Endothelial cell (in vitro differentiated cells): Measurements from ENCODE around the gene ARID1B. TPM values are rescaled to one million over a fixed set of nuclear protein-coding genes. Genes with fewer than 3 reads are reported as not detected.

ENCODE experiments used
- DNase-seq: peaks from one replicate; pipeline ENCODE4 v3.0.0; 2021; ENCODE audit warnings: low spot score
- H3K27ac Mint-ChIP-seq: one replicate; pipeline ENCODE4 v1.8.0; 2021; ENCODE audit warnings: mixed read lengths, inconsistent platforms; ENCODE audit not compliant: unreplicated experiment
- H3K27me3 Mint-ChIP-seq: one replicate; pipeline ENCODE4 v1.8.0; 2021; ENCODE audit warnings: mild to moderate bottlenecking, moderate library complexity, mixed read lengths, inconsistent platforms; ENCODE audit not compliant: unreplicated experiment
- H3K36me3 Mint-ChIP-seq: one replicate; pipeline ENCODE4 v1.8.0; 2021; ENCODE audit warnings: mild to moderate bottlenecking, low read depth, mixed read lengths, inconsistent platforms; ENCODE audit not compliant: unreplicated experiment
- H3K4me1 Mint-ChIP-seq: one replicate; pipeline ENCODE4 v1.8.0; 2021; ENCODE audit warnings: mild to moderate bottlenecking, mixed read lengths, inconsistent platforms; ENCODE audit not compliant: unreplicated experiment
- H3K4me3 Mint-ChIP-seq: one replicate; pipeline ENCODE4 v1.8.0; 2021; ENCODE audit warnings: mild to moderate bottlenecking, mixed read lengths, inconsistent platforms; ENCODE audit not compliant: unreplicated experiment
- H3K9me3 Mint-ChIP-seq: one replicate; pipeline ENCODE4 v1.8.0; 2021; ENCODE audit warnings: mixed read lengths, inconsistent platforms; ENCODE audit not compliant: unreplicated experiment
- total RNA-seq: library from RNA; stranded (reverse); fragmentation: NEBNext Ultra II Directional; extraction: Animal tissue kit (Norgen Biotek cat#: 25700); gene quantifications from one replicate; pipeline ENCODE4 v1.2.1, GENCODE V29; 2021; ENCODE audit not compliant: unreplicated experiment
- TF ChIP-seq, protein P1 (sequence below): fragments of 200-600 bp; sonication (generic); IDR thresholded peaks from one replicate; pipeline ENCODE4 v1.5.0; 2021; ENCODE audit warnings: antibody characterized with exemption; ENCODE audit not compliant: unreplicated experiment

The ARID1B gene
- total RNA-seq, 1 donor from 2014 or later = 104 TPM

DNA sequence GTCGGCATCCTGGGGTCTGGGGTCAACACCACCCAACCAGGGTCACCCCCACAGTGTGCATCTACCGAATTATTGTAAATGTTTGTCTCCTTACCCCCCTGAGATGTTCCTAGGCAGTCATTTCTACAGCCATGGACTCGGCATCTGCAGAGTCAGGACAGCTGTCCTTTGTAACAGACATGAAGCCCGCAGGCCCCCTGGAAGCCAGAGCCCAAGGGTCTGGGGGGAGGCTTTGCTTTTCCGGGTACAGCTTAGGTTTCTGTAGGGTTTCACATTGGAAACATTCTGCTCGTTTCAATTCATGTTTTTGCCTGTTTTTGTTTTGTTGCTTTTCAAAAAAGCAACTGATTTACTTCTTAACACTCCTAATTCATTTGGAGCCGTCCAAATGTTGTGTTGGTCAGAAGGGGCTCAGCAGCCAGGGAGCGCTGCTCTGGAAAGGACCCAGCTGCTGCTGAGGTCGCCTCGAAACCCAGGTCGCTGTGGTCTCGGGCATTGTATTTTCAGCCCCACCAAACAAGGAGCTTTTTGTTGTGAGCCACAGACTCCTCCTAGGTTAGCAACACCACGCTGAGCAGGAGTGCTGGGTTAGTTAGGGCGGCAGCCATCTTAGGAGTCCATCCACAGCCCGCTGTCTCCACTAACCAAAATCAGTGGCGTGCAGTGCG lies 385.7 kb downstream of the ARID1B start:
- H3K9me3 Mint-ChIP-seq = no peaks in the 10 kb centered on the region
- TF ChIP-seq, protein P1, sequence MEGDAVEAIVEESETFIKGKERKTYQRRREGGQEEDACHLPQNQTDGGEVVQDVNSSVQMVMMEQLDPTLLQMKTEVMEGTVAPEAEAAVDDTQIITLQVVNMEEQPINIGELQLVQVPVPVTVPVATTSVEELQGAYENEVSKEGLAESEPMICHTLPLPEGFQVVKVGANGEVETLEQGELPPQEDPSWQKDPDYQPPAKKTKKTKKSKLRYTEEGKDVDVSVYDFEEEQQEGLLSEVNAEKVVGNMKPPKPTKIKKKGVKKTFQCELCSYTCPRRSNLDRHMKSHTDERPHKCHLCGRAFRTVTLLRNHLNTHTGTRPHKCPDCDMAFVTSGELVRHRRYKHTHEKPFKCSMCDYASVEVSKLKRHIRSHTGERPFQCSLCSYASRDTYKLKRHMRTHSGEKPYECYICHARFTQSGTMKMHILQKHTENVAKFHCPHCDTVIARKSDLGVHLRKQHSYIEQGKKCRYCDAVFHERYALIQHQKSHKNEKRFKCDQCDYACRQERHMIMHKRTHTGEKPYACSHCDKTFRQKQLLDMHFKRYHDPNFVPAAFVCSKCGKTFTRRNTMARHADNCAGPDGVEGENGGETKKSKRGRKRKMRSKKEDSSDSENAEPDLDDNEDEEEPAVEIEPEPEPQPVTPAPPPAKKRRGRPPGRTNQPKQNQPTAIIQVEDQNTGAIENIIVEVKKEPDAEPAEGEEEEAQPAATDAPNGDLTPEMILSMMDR = no peak
- peak overlapping the region; percentile 10 for H3K27ac Mint-ChIP-seq
- H3K27me3 Mint-ChIP-seq = peaks cover 3% of the 10 kb centered on the region
- H3K4me1 Mint-ChIP-seq = peaks cover 30% of the 10 kb centered on the region
- peaks cover 6% of the 10 kb centered on the region for H3K36me3 Mint-ChIP-seq
- H3K4me3 Mint-ChIP-seq = no peak overlapping the region
- no peak for DNase-seq

DNA sequence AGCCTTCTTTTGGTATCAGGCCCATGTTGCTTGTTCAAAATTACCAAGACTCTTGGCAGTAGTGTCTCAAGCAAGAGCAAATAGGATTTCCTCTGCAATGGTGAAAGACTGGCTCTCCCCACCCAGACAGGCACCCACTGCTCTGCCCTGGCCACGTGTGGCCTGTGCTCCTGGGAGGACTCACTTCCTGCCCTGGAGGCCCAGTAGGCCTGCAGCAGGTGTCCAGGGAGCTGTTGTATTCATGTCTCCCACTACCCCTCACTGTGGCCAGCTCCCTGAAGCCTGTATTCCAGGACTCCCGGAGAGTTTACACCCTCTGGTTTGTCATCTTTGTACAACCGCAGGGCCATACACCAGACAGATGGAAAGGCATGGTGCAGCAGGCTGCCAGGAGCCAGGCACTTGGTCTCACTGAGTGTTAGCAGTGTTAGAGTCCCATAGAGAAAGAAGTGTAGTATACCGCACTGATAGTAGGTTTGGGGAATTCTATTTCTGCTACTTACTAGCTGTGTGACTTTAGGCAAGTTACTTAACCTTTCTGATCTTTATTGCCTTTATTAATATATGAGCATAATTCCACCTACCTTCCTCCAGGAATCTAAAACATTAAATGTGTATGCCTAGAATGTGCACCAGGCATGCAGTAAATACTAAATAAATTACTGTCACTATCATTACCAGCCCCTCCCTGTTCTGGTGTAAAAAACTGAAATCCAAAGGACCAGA lies 386.4 kb downstream of the ARID1B start:
- no peak overlapping the region for H3K4me3 Mint-ChIP-seq
- peaks cover 3% of the 10 kb centered on the region for H3K27me3 Mint-ChIP-seq
- no peaks in the 10 kb centered on the region for H3K9me3 Mint-ChIP-seq
- DNase-seq = no peak
- H3K27ac Mint-ChIP-seq = peak overlapping the region; percentile 40
- TF ChIP-seq, protein P1 = no peak
- H3K4me1 Mint-ChIP-seq = peaks cover 23% of the 10 kb centered on the region
- H3K36me3 Mint-ChIP-seq = peaks cover 13% of the 10 kb centered on the region

DNA sequence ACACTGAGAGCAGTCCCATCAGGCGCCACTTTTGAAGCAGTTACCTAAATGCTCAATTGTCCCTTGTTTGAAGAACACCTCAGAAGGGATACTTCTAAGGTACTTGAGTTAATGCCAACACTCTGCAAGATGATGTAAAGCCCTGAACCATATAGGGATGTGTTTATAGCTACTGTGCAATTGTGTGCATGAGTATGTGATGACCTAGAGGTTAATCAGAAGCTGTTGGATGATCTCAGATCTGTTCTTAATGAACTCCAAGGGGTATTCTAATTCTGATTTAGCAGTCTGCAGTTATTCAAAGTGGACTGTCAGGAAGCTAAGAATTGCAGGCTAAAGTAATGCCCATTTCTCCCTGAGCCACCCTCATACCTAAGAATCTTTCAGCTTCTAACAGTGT lies 387.8 kb downstream of the ARID1B start:
- Mint-ChIP-seq H3K9me3 (no peaks in the 10 kb centered on the region), H3K36me3 (peaks cover 18% of the 10 kb centered on the region), H3K4me1 (peaks cover 11% of the 10 kb centered on the region), H3K4me3 (no peak overlapping the region), H3K27me3 (peaks cover 3% of the 10 kb centered on the region), H3K27ac (no peak overlapping the region)
- TF ChIP-seq, protein P1 = no peak
- DNase-seq = no peak

- Mint-ChIP-seq H3K27me3 (no peaks in the 10 kb centered on the region), H3K27ac (no peak overlapping the region), H3K4me3 (no peak overlapping the region), H3K4me1 (peaks cover 2% of the 10 kb centered on the region), H3K9me3 (no peaks in the 10 kb centered on the region), H3K36me3 (peaks cover 14% of the 10 kb centered on the region)
- TF ChIP-seq, protein P1 = no peak
- DNase-seq = no peak
Observed at GRCh38 chr6:157166784-157167183, 389.6 kb downstream of the ARID1B start.

DNA sequence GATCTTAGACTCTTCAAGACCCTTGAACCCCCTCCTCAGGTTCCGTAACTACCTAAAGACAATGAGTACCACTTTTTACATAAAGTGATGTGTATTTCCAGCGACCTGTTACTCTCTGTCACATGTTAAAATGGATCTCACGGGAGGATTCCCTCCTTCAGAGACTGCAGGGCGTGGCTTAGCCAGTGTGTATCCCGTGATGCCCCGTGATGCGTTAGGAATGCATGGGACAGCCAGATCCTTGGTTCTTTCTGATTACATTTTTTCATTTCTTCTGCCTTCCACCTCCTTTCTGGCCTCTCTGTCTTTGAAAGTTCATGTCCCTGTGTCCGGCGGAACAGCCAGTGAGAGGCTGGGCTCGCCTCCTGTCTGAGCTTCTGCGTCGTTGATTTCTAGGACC lies 390.7 kb downstream of the ARID1B start:
- Mint-ChIP-seq H3K4me3 (no peak overlapping the region), H3K36me3 (peaks cover 14% of the 10 kb centered on the region), H3K27me3 (no peaks in the 10 kb centered on the region), H3K4me1 (peaks cover 2% of the 10 kb centered on the region), H3K9me3 (no peaks in the 10 kb centered on the region), H3K27ac (no peak overlapping the region)
- no peak for DNase-seq
- TF ChIP-seq, protein P1 = no peak
